ENCODE measurements around the gene ANKS1A.
"Not testable (repeated sequence)": the region's sequence is repeated elsewhere in the genome, so short reads cannot be mapped to it uniquely, and the experiment has no call there.

Gene ANKS1A

GRCh38 chr6:34924831-34925625 lies 36.0 kb downstream of the ANKS1A start:
- no peak for FAIRE-seq

GRCh38 chr6:34926655-34927054 lies 37.6 kb downstream of the ANKS1A start:
- FAIRE-seq, result no peak

- no peak for FAIRE-seq
These were observed 39.2 kb downstream of the ANKS1A start for GRCh38 chr6:34928220-34928619.

GRCh38 chr6:34928695-34929094 lies 39.6 kb downstream of the ANKS1A start:
- no peak for FAIRE-seq

GRCh38 chr6:34929241-34929978 lies 40.4 kb downstream of the ANKS1A start:
- FAIRE-seq, result no peak

- FAIRE-seq, result no peak
These were observed 41.2 kb downstream of the ANKS1A start for GRCh38 chr6:34930221-34930620.

- not testable (repeated sequence) for FAIRE-seq
These were observed 43.1 kb downstream of the ANKS1A start for GRCh38 chr6:34932202-34932601.

- no peak for FAIRE-seq
These were observed 45.5 kb downstream of the ANKS1A start for GRCh38 chr6:34934516-34934915.

GRCh38 chr6:34938268-34938667 lies 49.2 kb downstream of the ANKS1A start:
- no peak for FAIRE-seq

GRCh38 chr6:34940030-34940434 lies 51.0 kb downstream of the ANKS1A start:
- no peak for FAIRE-seq

- FAIRE-seq, result no peak
These were observed 52.4 kb downstream of the ANKS1A start for GRCh38 chr6:34941421-34941820.

- FAIRE-seq, result no peak
These were observed 56.3 kb downstream of the ANKS1A start for GRCh38 chr6:34945317-34945716.

- FAIRE-seq, result no peak
These were observed 58.5 kb downstream of the ANKS1A start for GRCh38 chr6:34947561-34947960.

GRCh38 chr6:34949636-34950035 lies 60.6 kb downstream of the ANKS1A start:
- FAIRE-seq, result no peak

GRCh38 chr6:34950849-34951248 lies 61.8 kb downstream of the ANKS1A start:
- FAIRE-seq, result no peak

GRCh38 chr6:34951731-34952130 lies 62.7 kb downstream of the ANKS1A start:
- no peak for FAIRE-seq

- FAIRE-seq, result no peak
These were observed 64.3 kb downstream of the ANKS1A start for GRCh38 chr6:34953061-34954025.

GRCh38 chr6:34955442-34955841 lies 66.4 kb downstream of the ANKS1A start:
- FAIRE-seq, result no peak

- FAIRE-seq, result no peak
These were observed 68.3 kb downstream of the ANKS1A start for GRCh38 chr6:34957231-34957783.

- no peak for FAIRE-seq
These were observed 69.7 kb downstream of the ANKS1A start for GRCh38 chr6:34958734-34959133.

- no peak for FAIRE-seq
These were observed 70.2 kb downstream of the ANKS1A start for GRCh38 chr6:34959224-34959623.

- no peak for FAIRE-seq
These were observed 72.0 kb downstream of the ANKS1A start for GRCh38 chr6:34961082-34961481.

- no peak for FAIRE-seq
These were observed 72.5 kb downstream of the ANKS1A start for GRCh38 chr6:34961574-34961973.
